ENCODE measurements around the gene CCDC89. TPM values are rescaled to one million over a fixed set of nuclear protein-coding genes. Genes with fewer than 3 reads are reported as not detected.

CCDC89 gene
- total and polyA plus RNA-seq, 11 donors, result 0.11 to 1.5 (median 0.58) TPM; not detected in 1

- DNase-seq, result no peak
- 92 to 97% (median 94%) methylated on average over 5 of the region's 5 CpGs for WGBS, 4 donors
- Histone ChIP-seq H3K9me3 (no peaks in the 10 kb centered on the region), H3K27me3 (no peaks in the 10 kb centered on the region), H3K27ac (no peak overlapping the region), H3K4me3 (no peak overlapping the region), H3K4me1 (peaks cover 0 to 9% (median 0%) of the 10 kb centered on the region in 12 donors), H3K36me3 (peaks cover 0 to 32% (median 0%) of the 10 kb centered on the region in 9 donors)
- no peak for ATAC-seq
- intact Hi-C loops (cut with DNase I), result loop anchor here in 1 of 10 donors (10.0 kb wide), 1 partner anchor 575 kb away; no protein-coding TSS in a partner anchor
- TF ChIP-seq POLR2A (IDR thresholded peaks at IDR 0.05) (no peak), CTCF (IDR thresholded peaks at IDR 0.05) (no peak)
Observed at GRCh38 chr11:85709941-85710702, 24.1 kb upstream of the CCDC89 start.

- Histone ChIP-seq H3K36me3 (peaks cover 0 to 36% (median 0%) of the 10 kb centered on the region in 9 donors), H3K27me3 (no peaks in the 10 kb centered on the region), H3K4me1 (peaks cover 0 to 9% (median 0%) of the 10 kb centered on the region in 12 donors), H3K27ac (peak overlapping the region in 1 of 12 donors; percentile 9), H3K4me3 (no peak overlapping the region), H3K9me3 (no peaks in the 10 kb centered on the region)
- intact Hi-C loops (cut with DNase I), result loop anchor here in 1 of 10 donors (10.0 kb wide), 1 partner anchor 579 kb away; no protein-coding TSS in a partner anchor
- TF ChIP-seq CTCF (IDR thresholded peaks at IDR 0.05) (no peak), POLR2A (IDR thresholded peaks at IDR 0.05) (no peak)
- ATAC-seq (peak in 1 of 4 donors; percentile 22), DNase-seq (no peak)
Observed at GRCh38 chr11:85705800-85706199, 19.8 kb upstream of the CCDC89 start.

GRCh38 chr11:85704967-85705366, 19.0 kb upstream of the CCDC89 start:
- intact Hi-C loops (cut with DNase I), result loop anchor here in 1 of 10 donors (10.0 kb wide), 1 partner anchor 580 kb away; no protein-coding TSS in a partner anchor
- TF ChIP-seq POLR2A (IDR thresholded peaks at IDR 0.05) (no peak), CTCF (IDR thresholded peaks at IDR 0.05) (no peak)
- no peaks in the 10 kb centered on the region for H3K9me3 ChIP-seq
- H3K36me3 ChIP-seq, result peaks cover 0 to 33% (median 0%) of the 10 kb centered on the region in 9 donors
- ATAC-seq (no peak), DNase-seq (no peak)
- 95 to 97% (median 95%) methylated on average over 3 of the region's 3 CpGs for WGBS, 4 donors
- H3K4me1 ChIP-seq, result peaks cover 0 to 15% (median 0%) of the 10 kb centered on the region in 12 donors
- no peak overlapping the region for H3K4me3 ChIP-seq
- H3K27me3 ChIP-seq, result no peaks in the 10 kb centered on the region
- no peak overlapping the region for H3K27ac ChIP-seq

- ATAC-seq (no peak), DNase-seq (no peak)
- Histone ChIP-seq H3K4me1 (peaks cover 0 to 17% (median 0%) of the 10 kb centered on the region in 12 donors), H3K27ac (peak overlapping the region in 1 of 12 donors; percentile 48), H3K9me3 (no peaks in the 10 kb centered on the region), H3K27me3 (no peaks in the 10 kb centered on the region), H3K36me3 (peaks cover 0 to 58% (median 3%) of the 10 kb centered on the region in 9 donors), H3K4me3 (no peak overlapping the region)
- intact Hi-C loops (cut with DNase I), result loop anchor here in 3 of 10 donors (5.0 to 10.0 kb wide), 3 partner anchors 125 to 585 kb away; no protein-coding TSS in a partner anchor
- TF ChIP-seq CTCF (IDR thresholded peaks at IDR 0.05) (no peak), POLR2A (IDR thresholded peaks at IDR 0.05) (no peak)
- WGBS, 4 donors, result 74 to 85% (median 81%) methylated on average over 2 of the region's 2 CpGs
Observed at GRCh38 chr11:85699957-85700741, 14.2 kb upstream of the CCDC89 start.

Data from heart left ventricle (tissue), 16 donors.